SK-N-MC (cell line): Measurements from ENCODE around the gene PDE3B.

Source experiments
- EZH2 ChIP-seq: fragments of 200-600 bp; sonication (generic); IDR thresholded peaks from one replicate; pipeline ENCODE4 v1.6.1; 2017; ENCODE audit warnings: antibody characterized with exemption
- POLR2AphosphoS5 ChIP-seq: IDR thresholded peaks from 2 replicates; pipeline ENCODE4 v1.6.1; 2012; ENCODE audit warnings: mild to moderate bottlenecking, low read depth, low read length, borderline replicate concordance

- TF ChIP-seq POLR2AphosphoS5 (no peak), EZH2 (no peak)
Observed at GRCh38 chr11:14727215-14727614, 83.6 kb downstream of the PDE3B start.
